GM12878 (cell line): Measurements from ENCODE around the gene ZFAND2B. TPM values are rescaled to one million over a fixed set of nuclear protein-coding genes. Genes with fewer than 3 reads are reported as not detected.

ENCODE experiments used
- BACH1 ChIP-seq: fragments of 450-650 bp; IDR thresholded peaks from 2 replicates; pipeline ENCODE4 v1.6.1; 2017; ENCODE audit warnings: mild to moderate bottlenecking, borderline replicate concordance
- CUX1 ChIP-seq: IDR thresholded peaks from 2 replicates; pipeline ENCODE4 v1.6.1; 2012; ENCODE audit warnings: improper control_type of control experiment, low read depth, low read length; ENCODE audit not compliant: insufficient replicate concordance
- ESRRA ChIP-seq: IDR thresholded peaks from 2 replicates; pipeline ENCODE4 v1.6.1; 2012; ENCODE audit warnings: mild to moderate bottlenecking, low read length, improper control_type of control experiment
- GATAD2B ChIP-seq: fragments of 450-650 bp; conservative IDR thresholded peaks from 2 replicates; pipeline ENCODE4 v1.6.1; 2017; ENCODE audit warnings: low read depth, mild to moderate bottlenecking, moderate library complexity
- LARP7 ChIP-seq: fragments of 450-650 bp; IDR thresholded peaks from 2 replicates; pipeline ENCODE4 v1.6.1; 2017; ENCODE audit warnings: mild to moderate bottlenecking
- MEF2A ChIP-seq: IDR thresholded peaks from 2 replicates; pipeline ENCODE4 v1.6.1; 2011; ENCODE audit warnings: low read depth, mild to moderate bottlenecking, low read length, moderate library complexity; ENCODE audit not compliant: insufficient read depth
- MEF2B ChIP-seq: fragments of 450-650 bp; IDR thresholded peaks from 2 replicates; pipeline ENCODE4 v1.6.1; 2018; ENCODE audit warnings: mild to moderate bottlenecking, moderate library complexity; ENCODE audit not compliant: partially characterized antibody, poor library complexity, severe bottlenecking
- NBN ChIP-seq: fragments of 450-650 bp; IDR thresholded peaks from 2 replicates; pipeline ENCODE4 v1.6.1; 2016
- PKNOX1 ChIP-seq: fragments of 450-650 bp; IDR thresholded peaks from 2 replicates; pipeline ENCODE4 v1.6.1; 2016; ENCODE audit warnings: mild to moderate bottlenecking
- POLR2AphosphoS5 ChIP-seq: IDR thresholded peaks from 2 replicates; pipeline ENCODE4 v1.6.1; 2011; ENCODE audit warnings: mild to moderate bottlenecking, low read length, inconsistent platforms
- RB1 ChIP-seq: fragments of 450-650 bp; formaldehyde crosslinking; IDR thresholded peaks from 2 replicates; pipeline ENCODE4 v1.6.1; 2017; ENCODE audit warnings: mild to moderate bottlenecking, borderline replicate concordance
- RELA ChIP-seq: fragments of 450-650 bp; IDR thresholded peaks from 2 replicates; pipeline ENCODE4 v1.8.0; 2014; ENCODE audit warnings: borderline replicate concordance; ENCODE audit not compliant: partially characterized antibody
- SKIL ChIP-seq: fragments of 450-650 bp; IDR thresholded peaks from 2 replicates; pipeline ENCODE4 v1.6.1; 2017; ENCODE audit warnings: mild to moderate bottlenecking, low read depth, inconsistent platforms; ENCODE audit not compliant: poor library complexity, severe bottlenecking
- SMAD5 ChIP-seq: IDR thresholded peaks from 2 replicates; pipeline ENCODE4 v1.6.1; 2016; ENCODE audit warnings: antibody characterized with exemption, low read depth
- TCF12 ChIP-seq: IDR thresholded peaks from 2 replicates; pipeline ENCODE4 v1.6.1; 2011; ENCODE audit warnings: low read depth, mild to moderate bottlenecking, low read length
- ZBTB11 ChIP-seq: fragments of 450-650 bp; formaldehyde crosslinking; IDR thresholded peaks from 2 replicates; pipeline ENCODE4 v1.5.0; 2022; ENCODE audit warnings: mild to moderate bottlenecking, missing genetic modification characterization
- ZZZ3 ChIP-seq: IDR thresholded peaks from 2 replicates; pipeline ENCODE4 v1.6.1; 2011; ENCODE audit warnings: low read depth; ENCODE audit not compliant: control insufficient read depth, insufficient read length
- polyA plus RNA-seq, 11 experiments: library from polyadenylated mRNA; depleted of rRNA in 4 of 11; unstranded in 6 of 11; stranded (reverse) in 5 of 11; fragments of >200 nt; fragmentation: Nextera tagmentation in 4 of 11; fragmentation: Illumina TruSeq in 1 of 11; extraction: Ambion mirVana in 4 of 11; extraction: Trizol in 1 of 11; gene quantifications; 1 replicate in 1 of 11; 2 replicates in 10 of 11; pipeline versions ENCODE4 v1.2.1 to v1.2.3, GENCODE V29; 2011 to 2016; ENCODE audit warnings: inconsistent platforms in 2 of 11, missing spikeins in 2 of 11, low read depth in 1 of 11
- total RNA-seq, 4 experiments: library from RNA; depleted of rRNA in 3 of 4; stranded (reverse); fragments of >200 nt in 3 of 4; fragmentation: Illumina TruSeq in 1 of 4; extraction: Trizol in 1 of 4; gene quantifications; 2 replicates each; pipeline versions ENCODE4 v1.2.1 to v1.2.3, GENCODE V29; 2013 to 2021

The ZFAND2B gene
- total and polyA plus RNA-seq, 10 of the 15 experiments (the other 5 are each of a cell fraction or from before 2014, with no cell fraction given) = 5.4 to 28.1 (median 22.4) TPM

GRCh38 chr2:219206328-219207133 is at the start of gene ZFAND2B (continued):
- TF ChIP-seq MEF2A (no peak), TCF12 (peak; percentile 34; the same call in 1 of the 2 replicates), RB1 (peak; percentile 67; the same call in 1 of the 2 replicates), ZBTB11 (CRISPR knock-in tag) (no peak), NBN (peak; percentile 84), LARP7 (0 out of 2 replicates have a peak, but pooled peaks have one; percentile 71), SKIL (peak; percentile 45), ESRRA (no peak), ZZZ3 (no peak), SMAD5 (peak; percentile 92; the same call in 1 of the 2 replicates), PKNOX1 (0 out of 2 replicates have a peak, but pooled peaks have one; percentile 39), CUX1 (no peak), RELA (peak; percentile 45), GATAD2B (peak; percentile 75), BACH1 (peak; percentile 79; the same call in 1 of the 2 replicates), POLR2AphosphoS5 (peak; percentile 97), MEF2B (peak; percentile 12)
